Mesenchymal stem cell (in vitro differentiated cells and primary cell): ENCODE data around the gene HCN4.

Experiments used
- DNase-seq: peaks from one replicate; pipeline ENCODE4 v3.0.0-alpha.2; 2013
- H2AFZ ChIP-seq: one replicate; pipeline ENCODE4 v1.6.1; 2013; ENCODE audit warnings: low read depth, mild to moderate bottlenecking, control low read depth, inconsistent platforms, low read length, moderate library complexity
- H2AK5ac ChIP-seq: 2 replicates; pipeline ENCODE4 v1.6.1; 2013; ENCODE audit warnings: low read length, moderate library complexity, mild to moderate bottlenecking, inconsistent platforms; ENCODE audit not compliant: severe bottlenecking
- H2BK120ac ChIP-seq: one replicate; pipeline ENCODE4 v1.6.1; 2013; ENCODE audit warnings: low read depth, mild to moderate bottlenecking, inconsistent platforms, low read length, moderate library complexity
- H2BK12ac ChIP-seq, 2 experiments: one replicate each; pipeline ENCODE4 v1.6.1; 2013; ENCODE audit warnings: inconsistent platforms in 2 of 2, low read length in 2 of 2, mild to moderate bottlenecking in 2 of 2, moderate library complexity in 2 of 2, control low read depth in 1 of 2
- H2BK15ac ChIP-seq: one replicate; pipeline ENCODE4 v1.6.1; 2013; ENCODE audit warnings: mild to moderate bottlenecking, low read depth, inconsistent platforms; ENCODE audit not compliant: poor library complexity, severe bottlenecking
- H2BK5ac ChIP-seq: 2 replicates; pipeline ENCODE4 v1.6.1; 2013; ENCODE audit warnings: low read depth, mild to moderate bottlenecking, low read length, control low read depth, inconsistent platforms; ENCODE audit not compliant: poor library complexity, severe bottlenecking
- H3K14ac ChIP-seq, 2 experiments: one replicate each; pipeline ENCODE4 v1.6.1; 2013; ENCODE audit warnings: inconsistent platforms in 2 of 2, low read length in 2 of 2, control low read depth in 1 of 2, mild to moderate bottlenecking in 1 of 2, moderate library complexity in 1 of 2
- H3K18ac ChIP-seq, 2 experiments: one replicate each; pipeline ENCODE4 v1.6.1; 2013; ENCODE audit warnings: inconsistent platforms in 2 of 2, low read length in 2 of 2, control low read depth in 1 of 2, low read depth in 1 of 2, mild to moderate bottlenecking in 1 of 2
- H3K23ac ChIP-seq, 2 experiments: one replicate each; pipeline ENCODE4 v1.6.1; 2013; ENCODE audit warnings: inconsistent platforms in 2 of 2, low read length in 2 of 2, mild to moderate bottlenecking in 2 of 2, moderate library complexity in 2 of 2, control low read depth in 1 of 2
- H3K27ac ChIP-seq: 2 replicates; pipeline ENCODE4 v1.5.1; 2013; ENCODE audit warnings: mild to moderate bottlenecking, moderate library complexity, low read length, control low read depth, inconsistent platforms; ENCODE audit not compliant: poor library complexity, severe bottlenecking
- H3K27me3 ChIP-seq, 2 experiments: 2 replicates each; pipeline versions ENCODE4 v1.6.1 to v1.7.0; 2013; ENCODE audit warnings: low read length in 2 of 2, mild to moderate bottlenecking in 2 of 2, moderate library complexity in 2 of 2, control low read depth in 1 of 2, inconsistent platforms in 1 of 2; ENCODE audit not compliant: control insufficient read depth in 1 of 2, insufficient read depth in 1 of 2
- H3K36me3 ChIP-seq, 2 experiments: 2 replicates each; pipeline versions ENCODE4 v1.6.1 to v1.7.0; 2013; ENCODE audit warnings: low read length in 2 of 2, control low read depth in 1 of 2, inconsistent platforms in 1 of 2, low read depth in 1 of 2, mild to moderate bottlenecking in 1 of 2; ENCODE audit not compliant: insufficient read depth in 2 of 2, control insufficient read depth in 1 of 2
- H3K4ac ChIP-seq, 2 experiments: one replicate each; pipeline ENCODE4 v1.6.1; 2013; ENCODE audit warnings: inconsistent platforms in 2 of 2, low read length in 2 of 2, mild to moderate bottlenecking in 2 of 2, moderate library complexity in 2 of 2, control low read depth in 1 of 2, low read depth in 1 of 2
- H3K4me1 ChIP-seq: 2 replicates; pipeline ENCODE4 v1.6.1; 2013; ENCODE audit warnings: low read depth, low read length, control low read depth; ENCODE audit not compliant: control insufficient read depth, insufficient read depth
- H3K4me2 ChIP-seq: 2 replicates; pipeline ENCODE4 v1.6.1; 2013; ENCODE audit warnings: low read length, mild to moderate bottlenecking, inconsistent platforms; ENCODE audit not compliant: poor library complexity, severe bottlenecking
- H3K4me3 ChIP-seq, 2 experiments: 2 replicates each; pipeline versions ENCODE4 v1.5.1 to v1.7.0; 2013; ENCODE audit warnings: low read length in 2 of 2, mild to moderate bottlenecking in 2 of 2, control low read depth in 1 of 2, low read depth in 1 of 2; ENCODE audit not compliant: insufficient read depth in 1 of 2
- H3K79me1 ChIP-seq: replicated peaks from 2 replicates; pipeline ENCODE4 v1.6.1; 2013; ENCODE audit warnings: mild to moderate bottlenecking, control low read depth, low read length, inconsistent platforms; ENCODE audit not compliant: poor library complexity, severe bottlenecking
- H3K9ac ChIP-seq: 2 replicates; pipeline ENCODE4 v1.7.0; 2013; ENCODE audit warnings: mild to moderate bottlenecking, low read length, moderate library complexity
- H3K9me3 ChIP-seq: 2 replicates; pipeline ENCODE4 v1.7.0; 2013; ENCODE audit warnings: mild to moderate bottlenecking, low read length; ENCODE audit not compliant: control insufficient read depth
- H4K8ac ChIP-seq: one replicate; pipeline ENCODE4 v1.6.1; 2013; ENCODE audit warnings: inconsistent platforms, mild to moderate bottlenecking, low read length, moderate library complexity
- H4K91ac ChIP-seq: one replicate; pipeline ENCODE4 v1.6.1; 2013; ENCODE audit warnings: mild to moderate bottlenecking, low read length, inconsistent platforms
- WGBS: methylation state at CpG from one replicate; pipeline ENCODE4 v1.1.7; 2013; ENCODE audit warnings: mixed read lengths; 5-methylcytosine and 5-hydroxymethylcytosine counted together

HCN4 gene

GRCh38 chr15:73362900-73363299 lies 5.9 kb downstream of the HCN4 start:
- Histone ChIP-seq H4K8ac (no peak overlapping the region), H2BK120ac (no peak overlapping the region), H3K14ac (no peak overlapping the region), H2BK5ac (no peak overlapping the region), H3K9ac (no peak overlapping the region), H3K4me3 (no peak overlapping the region), H3K4ac (no peak overlapping the region), H2BK15ac (no peak overlapping the region), H3K4me1 (peaks cover 19% of the 10 kb centered on the region), H2BK12ac (no peak overlapping the region), H3K79me1 (no peaks in the 10 kb centered on the region), H3K18ac (no peak overlapping the region), H3K27ac (no peak overlapping the region), H3K36me3 (no peaks in the 10 kb centered on the region), H4K91ac (no peak overlapping the region), H2AFZ (no peak overlapping the region), H2AK5ac (no peak overlapping the region), H3K27me3 (peaks cover 95 to 98% of the 10 kb centered on the region in 2 experiments), H3K23ac (no peak overlapping the region), H3K9me3 (no peaks in the 10 kb centered on the region), H3K4me2 (no peak overlapping the region)
- DNase-seq: no peak
- 74% methylated on average over 4 of the region's 5 CpGs for WGBS

GRCh38 chr15:73361337-73361736 lies 7.4 kb downstream of the HCN4 start:
- Histone ChIP-seq H3K9me3 (no peaks in the 10 kb centered on the region), H3K79me1 (no peaks in the 10 kb centered on the region), H3K9ac (no peak overlapping the region), H3K4me1 (peaks cover 11% of the 10 kb centered on the region), H3K14ac (no peak overlapping the region), H2BK120ac (no peak overlapping the region), H2BK5ac (no peak overlapping the region), H2AFZ (no peak overlapping the region), H3K4ac (no peak overlapping the region), H2BK12ac (no peak overlapping the region), H3K27me3 (peaks cover 97 to 100% of the 10 kb centered on the region in 2 experiments), H3K27ac (no peak overlapping the region), H2BK15ac (no peak overlapping the region), H2AK5ac (no peak overlapping the region), H3K23ac (no peak overlapping the region), H3K4me3 (no peak overlapping the region), H3K18ac (no peak overlapping the region), H4K8ac (no peak overlapping the region), H4K91ac (no peak overlapping the region), H3K36me3 (no peaks in the 10 kb centered on the region), H3K4me2 (no peak overlapping the region)
- WGBS: 63% methylated on average over 7 of the region's 7 CpGs
- DNase-seq: no peak

GRCh38 chr15:73359651-73360050 lies 9.1 kb downstream of the HCN4 start:
- H3K9me3 ChIP-seq: no peaks in the 10 kb centered on the region
- H4K91ac ChIP-seq: no peak overlapping the region
- H3K36me3 ChIP-seq: no peaks in the 10 kb centered on the region
- 66% methylated on average over 5 of the region's 5 CpGs for WGBS
- no peak for DNase-seq
- H3K9ac ChIP-seq: no peak overlapping the region
- no peak overlapping the region for H3K4me3 ChIP-seq
- H4K8ac ChIP-seq: no peak overlapping the region
- no peak overlapping the region for H2BK15ac ChIP-seq
- H3K4ac ChIP-seq: no peak overlapping the region
- H3K27me3 ChIP-seq: peaks cover 96 to 99% of the 10 kb centered on the region in 2 experiments
- no peak overlapping the region for H2BK12ac ChIP-seq
- H3K4me2 ChIP-seq: no peak overlapping the region
- no peak overlapping the region for H2BK5ac ChIP-seq
- H3K79me1 ChIP-seq: no peaks in the 10 kb centered on the region
- H3K18ac ChIP-seq: no peak overlapping the region
- H3K27ac ChIP-seq: no peak overlapping the region
- H3K14ac ChIP-seq: no peak overlapping the region
- no peak overlapping the region for H2BK120ac ChIP-seq
- peaks cover 11% of the 10 kb centered on the region for H3K4me1 ChIP-seq
- H2AFZ ChIP-seq: no peak overlapping the region
- no peak overlapping the region for H3K23ac ChIP-seq
- no peak overlapping the region for H2AK5ac ChIP-seq

GRCh38 chr15:73357999-73358665 lies 10.6 kb downstream of the HCN4 start:
- H3K4ac ChIP-seq: no peak overlapping the region
- no peak overlapping the region for H3K4me3 ChIP-seq
- no peak overlapping the region for H2BK120ac ChIP-seq
- peaks cover 96 to 99% of the 10 kb centered on the region in 2 experiments for H3K27me3 ChIP-seq
- H3K4me2 ChIP-seq: no peak overlapping the region
- WGBS: 77% methylated on average over 9 of the region's 9 CpGs
- no peak overlapping the region for H3K18ac ChIP-seq
- H3K9me3 ChIP-seq: no peaks in the 10 kb centered on the region
- H2BK12ac ChIP-seq: no peak overlapping the region
- no peak overlapping the region for H3K9ac ChIP-seq
- H3K23ac ChIP-seq: no peak overlapping the region
- peaks cover 11% of the 10 kb centered on the region for H3K4me1 ChIP-seq
- H2BK15ac ChIP-seq: no peak overlapping the region
- no peak overlapping the region for H4K8ac ChIP-seq
- H4K91ac ChIP-seq: no peak overlapping the region
- no peaks in the 10 kb centered on the region for H3K36me3 ChIP-seq
- no peak overlapping the region for H3K14ac ChIP-seq
- H3K79me1 ChIP-seq: no peaks in the 10 kb centered on the region
- no peak overlapping the region for H2BK5ac ChIP-seq
- H3K27ac ChIP-seq: no peak overlapping the region
- no peak overlapping the region for H2AFZ ChIP-seq
- DNase-seq: no peak
- no peak overlapping the region for H2AK5ac ChIP-seq
